HUES6 (cell line): ENCODE results near the gene ATP10A.

Source experiments
- H3K27ac ChIP-seq: 2 replicates; pipeline ENCODE4 v1.7.0; 2013; ENCODE audit warnings: low read depth, mild to moderate bottlenecking, low read length, inconsistent platforms
- H3K27me3 ChIP-seq: 2 replicates; pipeline ENCODE4 v1.6.1; 2013; ENCODE audit warnings: low read length; ENCODE audit not compliant: control insufficient read depth, insufficient read depth
- H3K36me3 ChIP-seq: 2 replicates; pipeline ENCODE4 v1.6.1; 2013; ENCODE audit warnings: low read length; ENCODE audit not compliant: control insufficient read depth, insufficient read depth
- H3K4me1 ChIP-seq: 2 replicates; pipeline ENCODE4 v1.6.1; 2013; ENCODE audit warnings: low read length; ENCODE audit not compliant: control insufficient read depth, insufficient read depth
- H3K4me3 ChIP-seq: 2 replicates; pipeline ENCODE4 v1.5.1; 2013; ENCODE audit warnings: low read depth, low read length
- H3K9ac ChIP-seq: one replicate; pipeline ENCODE4 v1.6.1; 2013; ENCODE audit warnings: mild to moderate bottlenecking, low read length
- H3K9me3 ChIP-seq: 2 replicates; pipeline ENCODE4 v1.6.1; 2013; ENCODE audit warnings: low read depth, low read length; ENCODE audit not compliant: control insufficient read depth, insufficient read depth

The ATP10A gene

GRCh38 chr15:25799906-25800700 lies 63.0 kb downstream of the ATP10A start:
- no peaks in the 10 kb centered on the region for H3K36me3 ChIP-seq
- H3K9me3 ChIP-seq: no peaks in the 10 kb centered on the region
- no peaks in the 10 kb centered on the region for H3K27me3 ChIP-seq
- H3K27ac ChIP-seq: no peak overlapping the region
- H3K9ac ChIP-seq: no peak overlapping the region
- H3K4me3 ChIP-seq: no peak overlapping the region
- H3K4me1 ChIP-seq: peaks cover 12% of the 10 kb centered on the region

- Histone ChIP-seq H3K27me3 (no peaks in the 10 kb centered on the region), H3K36me3 (no peaks in the 10 kb centered on the region), H3K9me3 (no peaks in the 10 kb centered on the region), H3K9ac (no peak overlapping the region), H3K4me1 (peaks cover 12% of the 10 kb centered on the region), H3K4me3 (no peak overlapping the region), H3K27ac (no peak overlapping the region)
Measured at GRCh38 chr15:25797936-25798901, 64.9 kb downstream of the ATP10A start.

- no peak overlapping the region for H3K4me3 ChIP-seq
- H3K9ac ChIP-seq: no peak overlapping the region
- H3K27me3 ChIP-seq: no peaks in the 10 kb centered on the region
- H3K36me3 ChIP-seq: no peaks in the 10 kb centered on the region
- no peaks in the 10 kb centered on the region for H3K9me3 ChIP-seq
- no peak overlapping the region; the same call in 1 of the 2 replicates for H3K27ac ChIP-seq
- H3K4me1 ChIP-seq: peaks cover 12% of the 10 kb centered on the region
Measured at GRCh38 chr15:25797511-25797935, 65.6 kb downstream of the ATP10A start.

- Histone ChIP-seq H3K9ac (no peak overlapping the region), H3K27ac (no peak overlapping the region), H3K4me1 (peaks cover 12% of the 10 kb centered on the region), H3K27me3 (no peaks in the 10 kb centered on the region), H3K9me3 (no peaks in the 10 kb centered on the region), H3K4me3 (no peak overlapping the region), H3K36me3 (no peaks in the 10 kb centered on the region)
Measured at GRCh38 chr15:25797035-25797434, 66.1 kb downstream of the ATP10A start.

- H3K4me3 ChIP-seq: no peak overlapping the region
- peaks cover 12% of the 10 kb centered on the region for H3K4me1 ChIP-seq
- no peak overlapping the region for H3K9ac ChIP-seq
Measured at GRCh38 chr15:25796395-25796794, 66.7 kb downstream of the ATP10A start.

GRCh38 chr15:25795712-25796111 lies 67.4 kb downstream of the ATP10A start:
- Histone ChIP-seq H3K27ac (no peak overlapping the region), H3K4me3 (no peak overlapping the region), H3K27me3 (no peaks in the 10 kb centered on the region), H3K36me3 (no peaks in the 10 kb centered on the region), H3K4me1 (peaks cover 12% of the 10 kb centered on the region), H3K9me3 (no peaks in the 10 kb centered on the region), H3K9ac (no peak overlapping the region)

More at GRCh38 chr15:25796395-25796794, 66.7 kb downstream of the ATP10A start:
- no peaks in the 10 kb centered on the region for H3K36me3 ChIP-seq
- H3K27me3 ChIP-seq: no peaks in the 10 kb centered on the region
- H3K27ac ChIP-seq: no peak overlapping the region
- no peaks in the 10 kb centered on the region for H3K9me3 ChIP-seq

GRCh38 chr15:25795061-25795460 lies 68.1 kb downstream of the ATP10A start:
- Histone ChIP-seq H3K27ac (no peak overlapping the region), H3K4me1 (peaks cover 11% of the 10 kb centered on the region), H3K9me3 (no peaks in the 10 kb centered on the region), H3K27me3 (no peaks in the 10 kb centered on the region), H3K9ac (no peak overlapping the region), H3K36me3 (no peaks in the 10 kb centered on the region), H3K4me3 (no peak overlapping the region)

- no peaks in the 10 kb centered on the region for H3K27me3 ChIP-seq
- H3K9me3 ChIP-seq: no peaks in the 10 kb centered on the region
- H3K4me1 ChIP-seq: peaks cover 6% of the 10 kb centered on the region; the same call in 1 of the 2 replicates
- no peak overlapping the region for H3K9ac ChIP-seq
- no peaks in the 10 kb centered on the region for H3K36me3 ChIP-seq
- no peak overlapping the region for H3K4me3 ChIP-seq
- no peak overlapping the region for H3K27ac ChIP-seq
Measured at GRCh38 chr15:25793354-25794050, 69.6 kb downstream of the ATP10A start.

- H3K9ac ChIP-seq: no peak overlapping the region
- H3K9me3 ChIP-seq: no peaks in the 10 kb centered on the region
- H3K4me3 ChIP-seq: no peak overlapping the region
- peaks cover 6% of the 10 kb centered on the region for H3K4me1 ChIP-seq
- no peaks in the 10 kb centered on the region for H3K27me3 ChIP-seq
- no peak overlapping the region for H3K27ac ChIP-seq
- no peaks in the 10 kb centered on the region for H3K36me3 ChIP-seq
Measured at GRCh38 chr15:25792128-25792527, 71.0 kb downstream of the ATP10A start.

- Histone ChIP-seq H3K9ac (no peak overlapping the region), H3K36me3 (no peaks in the 10 kb centered on the region), H3K4me1 (peaks cover 6% of the 10 kb centered on the region), H3K27ac (no peak overlapping the region), H3K4me3 (no peak overlapping the region), H3K27me3 (no peaks in the 10 kb centered on the region), H3K9me3 (no peaks in the 10 kb centered on the region)
Measured at GRCh38 chr15:25790000-25790660, 73.0 kb downstream of the ATP10A start.
